GM21529 (cell line): ENCODE results near the gene EML6.
"Not testable (repeated sequence)": the region's sequence is repeated elsewhere in the genome, so short reads cannot be mapped to it uniquely, and the experiment has no call there.

Source experiments
- ATAC-seq: cut with Tn5 transposase; IDR thresholded peaks from one replicate; pipeline ENCODE4 v1.9.1; 2021; ENCODE audit not compliant: unreplicated experiment

EML6 gene

DNA sequence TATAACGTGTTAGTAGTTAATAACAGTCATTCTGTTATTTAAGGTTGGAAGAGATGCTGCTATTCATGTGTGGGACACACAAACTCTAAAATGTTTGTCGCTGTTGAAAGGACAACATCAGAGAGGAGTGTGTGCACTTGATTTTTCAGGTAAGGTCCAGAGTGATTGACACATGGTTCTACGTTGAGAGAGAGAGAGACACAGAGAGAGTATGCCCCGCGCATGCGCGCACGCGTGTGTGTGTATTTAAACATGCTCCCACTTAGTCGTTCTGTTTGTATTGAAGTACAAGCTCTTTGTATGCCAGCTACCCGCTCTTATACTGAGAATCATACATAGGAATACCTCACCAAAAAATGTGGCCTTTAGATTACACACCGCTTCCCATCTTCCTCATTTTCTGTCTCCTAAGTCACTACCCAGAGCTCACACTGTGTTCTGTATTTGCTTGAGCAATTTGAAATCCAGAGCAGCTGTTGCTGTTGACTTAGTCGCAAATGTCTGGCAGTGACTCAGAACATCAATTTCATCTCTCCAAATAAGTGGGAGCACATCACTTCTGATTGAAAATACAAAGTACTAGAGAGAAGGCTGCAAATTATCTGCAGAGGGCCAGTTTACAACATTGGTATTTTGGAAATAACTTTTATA lies 148.1 kb downstream of the EML6 start:
- ATAC-seq: no peak

- no peak for ATAC-seq
These were observed 149.3 kb downstream of the EML6 start for GRCh38 chr2:54872780-54873179.

GRCh38 chr2:54873236-54873635 lies 149.8 kb downstream of the EML6 start:
- ATAC-seq: not testable (repeated sequence)

GRCh38 chr2:54876764-54877163 lies 153.3 kb downstream of the EML6 start:
- no peak for ATAC-seq

DNA sequence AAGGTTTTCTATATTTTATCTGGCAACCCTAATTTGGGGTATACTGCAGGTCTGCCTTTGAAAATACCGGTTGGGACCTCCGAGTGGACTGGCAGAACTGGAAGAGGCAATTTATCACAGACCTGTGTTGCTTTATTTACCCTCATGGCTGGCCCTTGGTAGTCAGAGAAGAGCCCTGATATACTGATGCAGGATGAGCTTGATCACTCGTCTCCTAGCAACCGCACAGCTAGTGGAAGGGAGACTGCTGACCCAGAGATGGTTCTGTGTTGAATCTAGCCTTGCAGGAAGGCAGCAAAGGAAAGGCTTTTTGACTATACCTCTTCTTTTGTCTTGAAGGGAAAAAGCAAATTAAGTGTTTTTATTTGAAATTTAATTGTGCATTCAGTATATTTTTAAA lies 154.7 kb downstream of the EML6 start:
- no peak for ATAC-seq

GRCh38 chr2:54879032-54879431 lies 155.6 kb downstream of the EML6 start:
- no peak for ATAC-seq

- ATAC-seq: no peak
These were observed 156.3 kb downstream of the EML6 start for GRCh38 chr2:54879598-54880332.

DNA sequence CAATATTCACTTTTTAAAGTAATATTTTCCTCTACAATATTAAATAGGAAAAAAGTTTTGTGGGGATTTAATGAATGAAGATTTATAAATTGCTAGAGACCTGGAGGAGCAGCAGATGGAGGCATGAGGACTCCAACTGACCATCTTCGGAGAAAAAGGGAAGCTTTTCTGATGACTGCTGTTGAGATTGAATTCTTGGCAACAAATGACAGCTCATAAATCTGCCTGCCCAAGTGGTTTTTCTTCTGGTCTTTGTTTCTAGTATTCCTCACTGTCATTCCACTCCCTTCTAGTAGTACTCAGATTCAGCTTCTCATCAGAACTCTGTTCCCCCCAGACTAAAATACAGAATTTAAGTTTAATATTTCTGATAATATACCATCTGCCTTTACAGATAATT lies 157.0 kb downstream of the EML6 start:
- ATAC-seq: no peak

GRCh38 chr2:54881759-54882158 lies 158.3 kb downstream of the EML6 start:
- ATAC-seq: no peak

DNA sequence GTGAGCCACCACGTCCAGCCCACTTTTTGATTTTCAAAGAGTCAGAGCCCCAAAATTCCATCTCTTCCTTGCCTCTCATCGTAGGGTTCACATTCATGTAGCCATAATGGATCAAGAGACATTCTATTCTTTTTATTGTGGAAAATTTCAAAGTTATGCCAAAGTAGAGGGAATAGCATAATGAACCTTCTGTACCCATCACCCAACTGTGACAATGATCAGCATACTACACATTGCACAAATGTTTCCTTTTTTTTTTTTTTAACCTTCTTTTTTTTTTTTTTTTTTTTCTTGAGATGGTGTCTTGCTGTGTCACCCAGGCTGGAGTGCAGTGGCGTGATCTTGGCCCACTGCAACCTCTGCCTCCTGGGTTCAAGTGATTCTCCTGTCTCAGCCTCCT lies 162.4 kb downstream of the EML6 start:
- no peak for ATAC-seq

DNA sequence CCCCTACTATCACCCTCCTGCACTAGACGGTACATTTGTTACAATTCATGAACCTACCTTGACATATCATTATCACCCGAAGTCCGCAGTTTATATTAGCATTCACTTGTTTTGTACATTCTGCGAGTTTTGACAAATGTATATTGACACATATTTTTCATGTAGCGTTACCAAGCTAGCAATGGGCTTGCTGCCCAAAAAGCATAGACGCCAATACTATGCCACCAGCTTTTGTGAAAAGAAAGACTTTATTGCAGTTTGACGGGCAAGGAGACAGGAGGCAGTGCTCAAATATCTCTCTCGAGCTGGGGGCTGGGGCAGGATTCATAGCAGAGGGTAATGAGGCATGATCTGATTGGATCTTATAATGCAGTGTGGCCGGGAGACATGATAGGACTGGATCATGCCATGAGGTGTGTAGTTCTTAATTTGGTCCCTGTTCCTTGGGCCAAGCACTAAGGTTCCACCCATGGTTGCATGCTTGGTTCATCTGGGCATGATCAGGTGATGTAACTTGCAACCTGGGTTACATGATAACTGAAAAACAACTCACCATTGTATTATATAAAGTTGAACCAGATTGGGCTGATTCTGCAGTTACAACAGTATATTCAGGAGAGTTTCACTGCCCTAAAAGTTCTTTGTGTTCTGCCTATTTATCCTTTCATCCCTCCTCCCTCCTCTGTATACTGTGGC lies 164.5 kb downstream of the EML6 start:
- ATAC-seq: no peak

DNA sequence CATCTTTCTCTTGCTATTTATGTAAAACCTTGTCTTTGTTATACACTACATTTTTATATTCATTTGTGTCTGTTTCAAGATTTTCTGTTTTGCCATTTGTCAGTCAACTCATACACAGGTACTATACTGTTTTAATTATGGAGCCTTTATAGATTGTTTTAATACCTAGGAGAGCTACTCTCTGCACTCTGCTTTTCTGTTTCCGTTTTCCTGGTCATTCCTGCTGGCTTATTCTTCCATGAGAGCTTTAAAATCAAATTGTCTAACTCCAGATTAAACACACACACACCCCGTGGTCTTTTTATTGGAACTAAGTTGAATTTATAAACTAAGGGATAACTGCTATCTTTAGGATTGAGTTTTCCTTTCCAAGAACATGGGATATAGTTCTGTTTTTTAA lies 165.6 kb downstream of the EML6 start:
- no peak for ATAC-seq

DNA sequence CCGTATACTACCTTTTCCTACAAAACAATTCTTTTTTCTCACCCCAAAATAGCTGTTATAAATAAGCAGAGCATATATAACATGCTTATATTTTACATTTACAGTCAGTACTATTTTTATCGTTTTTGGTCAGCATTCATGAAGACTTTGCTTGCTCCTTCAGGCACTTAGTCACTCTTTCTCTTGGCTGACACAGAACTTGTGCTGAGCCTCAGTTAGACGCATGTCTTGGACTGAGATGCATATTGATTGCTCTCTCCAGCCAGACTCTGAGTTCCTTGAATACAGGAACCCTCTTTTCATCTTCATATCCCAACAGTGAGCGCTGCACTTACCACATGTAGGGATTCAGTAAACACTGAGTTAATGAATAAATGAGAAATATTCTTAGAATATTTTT lies 168.4 kb downstream of the EML6 start:
- no peak for ATAC-seq

GRCh38 chr2:54894467-54894866 lies 171.0 kb downstream of the EML6 start:
- ATAC-seq: no peak

DNA sequence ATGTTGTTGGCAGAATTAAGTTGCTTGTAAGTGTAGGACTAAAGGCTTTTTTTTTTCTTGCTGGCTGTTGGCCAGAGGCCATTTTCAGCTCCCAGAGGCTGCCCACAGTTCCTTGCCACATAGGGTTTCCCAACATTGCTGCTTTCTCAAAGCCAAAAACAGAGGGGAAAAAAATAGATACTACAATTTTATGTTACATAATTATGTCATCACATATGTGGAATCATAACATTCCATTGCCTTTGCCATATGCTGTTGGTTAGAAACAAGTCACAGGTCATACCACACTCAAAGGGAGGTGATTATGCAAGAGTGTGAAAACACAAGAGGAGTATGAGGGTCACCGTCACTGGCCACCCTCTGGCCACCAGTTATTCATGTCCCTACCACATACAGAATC lies 172.3 kb downstream of the EML6 start:
- no peak for ATAC-seq

DNA sequence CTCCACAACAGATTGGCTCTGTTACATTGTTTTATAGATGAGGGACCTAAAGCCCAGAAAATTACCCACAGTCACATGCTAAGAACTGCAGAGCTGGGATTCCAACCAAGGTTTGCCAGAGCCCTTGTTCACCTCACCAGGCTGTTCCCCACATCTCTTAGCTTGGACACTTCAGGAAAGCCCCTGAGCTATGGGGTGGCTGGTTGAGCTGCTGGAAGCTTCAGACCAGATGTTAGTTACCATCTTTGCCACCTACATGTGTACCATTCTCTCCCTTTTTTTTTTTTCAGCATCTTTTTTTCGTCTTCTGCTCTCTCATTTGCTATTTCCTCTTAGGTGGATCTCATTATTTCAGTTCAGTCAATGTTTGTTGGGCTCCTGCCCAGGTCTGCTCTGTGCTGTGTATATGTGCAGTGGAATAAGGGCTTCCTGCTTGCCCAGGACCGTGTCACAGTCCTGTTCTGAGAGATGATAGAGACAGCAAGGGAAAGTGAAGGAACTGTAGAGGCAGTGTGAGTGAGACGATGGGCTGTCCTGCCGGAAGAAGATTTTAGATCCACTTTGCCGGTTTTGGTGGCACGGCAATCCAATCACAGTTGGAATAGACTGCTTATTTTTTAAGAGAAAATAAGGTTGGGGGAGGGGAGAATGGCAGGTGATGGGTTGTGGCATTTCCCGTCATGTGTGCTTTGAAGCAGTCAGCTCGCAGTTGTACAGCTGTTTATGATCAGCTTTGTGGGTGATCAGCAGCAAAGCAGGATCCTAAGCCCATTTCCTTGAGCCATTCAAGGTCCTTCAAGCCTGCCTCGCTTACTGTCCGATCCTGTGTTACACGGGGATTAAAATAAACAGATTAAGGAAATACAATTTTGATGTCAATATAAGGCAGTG lies 174.2 kb downstream of the EML6 start:
- ATAC-seq: no peak

GRCh38 chr2:54898456-54899226 lies 175.2 kb downstream of the EML6 start:
- no peak for ATAC-seq

GRCh38 chr2:54899576-54900200 lies 176.2 kb downstream of the EML6 start:
- peak; percentile 48 for ATAC-seq

GRCh38 chr2:54901224-54901986 lies 177.9 kb downstream of the EML6 start:
- ATAC-seq: no peak
